Measurements from ENCODE around the gene LYPD6. TPM values are rescaled to one million over a fixed set of nuclear protein-coding genes. Genes with fewer than 3 reads are reported as not detected.
"Not testable (repeated sequence)": the region's sequence is repeated elsewhere in the genome, so short reads cannot be mapped to it uniquely, and the experiment has no call there.

Gene LYPD6
- polyA plus RNA-seq, 1 of the 3 experiments (the other 2 are of a cell fraction), result 8.1 TPM

DNA sequence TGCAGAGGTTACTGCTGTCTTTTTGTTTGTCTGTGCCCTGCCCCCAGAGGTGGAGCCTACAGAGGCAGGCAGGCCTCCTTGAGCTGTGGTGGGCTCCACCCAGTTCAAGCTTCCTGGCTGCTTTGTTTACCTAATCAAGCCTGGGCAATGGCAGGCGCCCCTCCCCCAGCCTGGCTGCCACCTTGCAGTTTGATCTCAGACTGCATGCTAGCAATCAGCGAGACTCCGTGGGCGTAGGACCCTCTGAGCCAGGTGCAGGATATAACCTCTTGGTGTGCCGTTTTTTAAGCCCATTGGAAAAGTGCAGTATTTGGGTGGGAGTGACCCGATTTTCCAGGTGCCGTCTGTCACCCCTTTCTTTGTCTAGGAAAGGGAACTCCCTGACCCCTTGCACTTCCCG, 176.4 kb downstream of the LYPD6 start:
- H2AFZ ChIP-seq (ENCODE audit: low read depth); DNase-seq; H3K36me3 ChIP-seq (replicated peaks in 1 of 2; ENCODE audit: control insufficient read depth in 1 of 2, insufficient read depth in 2 of 2, low read length in 1 of 2); POLR2A ChIA-PET; H4K20me1 ChIP-seq (ENCODE audit: insufficient read depth); H3F3A ChIP-seq (replicated peaks; ENCODE audit: insufficient read depth); H3K9me2 ChIP-seq; H3K27me3 ChIP-seq (ENCODE audit: insufficient read depth); H3K27ac ChIP-seq (ENCODE audit: low read depth in 2 of 2, low read length in 1 of 2); H3K4me2 ChIP-seq; H3K9ac ChIP-seq; H3K9me3 ChIP-seq; H3K79me2 ChIP-seq (ENCODE audit: insufficient read depth); H3K4me3 ChIP-seq (ENCODE audit: low read depth in 2 of 2, low read length in 1 of 2); H3K4me1 ChIP-seq (ENCODE audit: control insufficient read depth in 1 of 2, insufficient read depth in 2 of 2, low read depth in 1 of 2, low read length in 1 of 2): not testable (repeated sequence)
- WGBS (ENCODE audit: low lambda C conversion rate), result no CpG with 5 or more reads among the region's 8 CpGs
- CTCF ChIA-PET, result interaction anchor here (1.3 kb wide), 1 partner anchor 54 kb away, joined by 3 read pairs; no protein-coding TSS in a partner anchor

- Histone ChIP-seq H3F3A (replicated peaks; ENCODE audit: insufficient read depth) (no peaks in the 10 kb centered on the region), H3K79me2 (ENCODE audit: insufficient read depth) (no peaks in the 10 kb centered on the region), H3K4me1 (ENCODE audit: control insufficient read depth in 1 of 2, insufficient read depth in 2 of 2, low read depth in 1 of 2, low read length in 1 of 2) (no peaks in the 10 kb centered on the region; a peak in 1 of 4 replicates), H2AFZ (ENCODE audit: low read depth) (no peak overlapping the region), H3K4me3 (ENCODE audit: low read depth in 2 of 2, low read length in 1 of 2) (no peak overlapping the region), H3K4me2 (no peak overlapping the region), H4K20me1 (ENCODE audit: insufficient read depth) (no peaks in the 10 kb centered on the region), H3K9me2 (no peaks in the 10 kb centered on the region), H3K27ac (ENCODE audit: low read depth in 2 of 2, low read length in 1 of 2) (no peak overlapping the region), H3K27me3 (ENCODE audit: insufficient read depth) (no peaks in the 10 kb centered on the region), H3K9ac (no peak overlapping the region), H3K36me3 (replicated peaks in 1 of 2; ENCODE audit: control insufficient read depth in 1 of 2, insufficient read depth in 2 of 2, low read length in 1 of 2) (no peaks in the 10 kb centered on the region), H3K9me3 (no peaks in the 10 kb centered on the region)
- TF ChIP-seq MEF2A (IDR thresholded peaks at IDR 0.05; ENCODE audit: borderline replicate concordance, low read depth), result no peak
- no peak for TF ChIP-seq RXRA (IDR thresholded peaks at IDR 0.05; ENCODE audit: borderline replicate concordance, low read depth)
- TF ChIP-seq, protein P1, sequence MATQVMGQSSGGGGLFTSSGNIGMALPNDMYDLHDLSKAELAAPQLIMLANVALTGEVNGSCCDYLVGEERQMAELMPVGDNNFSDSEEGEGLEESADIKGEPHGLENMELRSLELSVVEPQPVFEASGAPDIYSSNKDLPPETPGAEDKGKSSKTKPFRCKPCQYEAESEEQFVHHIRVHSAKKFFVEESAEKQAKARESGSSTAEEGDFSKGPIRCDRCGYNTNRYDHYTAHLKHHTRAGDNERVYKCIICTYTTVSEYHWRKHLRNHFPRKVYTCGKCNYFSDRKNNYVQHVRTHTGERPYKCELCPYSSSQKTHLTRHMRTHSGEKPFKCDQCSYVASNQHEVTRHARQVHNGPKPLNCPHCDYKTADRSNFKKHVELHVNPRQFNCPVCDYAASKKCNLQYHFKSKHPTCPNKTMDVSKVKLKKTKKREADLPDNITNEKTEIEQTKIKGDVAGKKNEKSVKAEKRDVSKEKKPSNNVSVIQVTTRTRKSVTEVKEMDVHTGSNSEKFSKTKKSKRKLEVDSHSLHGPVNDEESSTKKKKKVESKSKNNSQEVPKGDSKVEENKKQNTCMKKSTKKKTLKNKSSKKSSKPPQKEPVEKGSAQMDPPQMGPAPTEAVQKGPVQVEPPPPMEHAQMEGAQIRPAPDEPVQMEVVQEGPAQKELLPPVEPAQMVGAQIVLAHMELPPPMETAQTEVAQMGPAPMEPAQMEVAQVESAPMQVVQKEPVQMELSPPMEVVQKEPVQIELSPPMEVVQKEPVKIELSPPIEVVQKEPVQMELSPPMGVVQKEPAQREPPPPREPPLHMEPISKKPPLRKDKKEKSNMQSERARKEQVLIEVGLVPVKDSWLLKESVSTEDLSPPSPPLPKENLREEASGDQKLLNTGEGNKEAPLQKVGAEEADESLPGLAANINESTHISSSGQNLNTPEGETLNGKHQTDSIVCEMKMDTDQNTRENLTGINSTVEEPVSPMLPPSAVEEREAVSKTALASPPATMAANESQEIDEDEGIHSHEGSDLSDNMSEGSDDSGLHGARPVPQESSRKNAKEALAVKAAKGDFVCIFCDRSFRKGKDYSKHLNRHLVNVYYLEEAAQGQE (IDR thresholded peaks at IDR 0.05; ENCODE audit: low read depth, low read length), result peak; percentile 54; the same call in 1 of the 2 replicates
- TF ChIP-seq JUND (IDR thresholded peaks at IDR 0.05), result no peak
- TF ChIP-seq, protein P2, sequence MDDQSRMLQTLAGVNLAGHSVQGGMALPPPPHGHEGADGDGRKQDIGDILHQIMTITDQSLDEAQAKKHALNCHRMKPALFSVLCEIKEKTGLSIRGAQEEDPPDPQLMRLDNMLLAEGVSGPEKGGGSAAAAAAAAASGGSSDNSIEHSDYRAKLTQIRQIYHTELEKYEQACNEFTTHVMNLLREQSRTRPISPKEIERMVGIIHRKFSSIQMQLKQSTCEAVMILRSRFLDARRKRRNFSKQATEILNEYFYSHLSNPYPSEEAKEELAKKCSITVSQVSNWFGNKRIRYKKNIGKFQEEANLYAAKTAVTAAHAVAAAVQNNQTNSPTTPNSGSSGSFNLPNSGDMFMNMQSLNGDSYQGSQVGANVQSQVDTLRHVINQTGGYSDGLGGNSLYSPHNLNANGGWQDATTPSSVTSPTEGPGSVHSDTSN (IDR thresholded peaks at IDR 0.05), result peak; percentile 33; the same call in 1 of the 2 replicates
- peak; percentile 48 for TF ChIP-seq TCF12 (IDR thresholded peaks at IDR 0.05)
- TF ChIP-seq TEAD4 (IDR thresholded peaks at IDR 0.05; ENCODE audit: borderline replicate concordance, insufficient read depth), result no peak
- TF ChIP-seq CHD2 (IDR thresholded peaks at IDR 0.05; ENCODE audit: low read length, partially characterized antibody), result no peak
- no peak for TF ChIP-seq NFIC (IDR thresholded peaks at IDR 0.05; ENCODE audit: borderline replicate concordance)
- TF ChIP-seq, protein P3, sequence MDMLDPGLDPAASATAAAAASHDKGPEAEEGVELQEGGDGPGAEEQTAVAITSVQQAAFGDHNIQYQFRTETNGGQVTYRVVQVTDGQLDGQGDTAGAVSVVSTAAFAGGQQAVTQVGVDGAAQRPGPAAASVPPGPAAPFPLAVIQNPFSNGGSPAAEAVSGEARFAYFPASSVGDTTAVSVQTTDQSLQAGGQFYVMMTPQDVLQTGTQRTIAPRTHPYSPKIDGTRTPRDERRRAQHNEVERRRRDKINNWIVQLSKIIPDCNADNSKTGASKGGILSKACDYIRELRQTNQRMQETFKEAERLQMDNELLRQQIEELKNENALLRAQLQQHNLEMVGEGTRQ (IDR thresholded peaks at IDR 0.05; ENCODE audit: borderline replicate concordance, low read depth, low read length), result no peak
- no peak for TF ChIP-seq TAF1 (IDR thresholded peaks at IDR 0.05; ENCODE audit: borderline replicate concordance, low read depth, low read length)
- no peak for TF ChIP-seq NRF1 (IDR thresholded peaks at IDR 0.05; ENCODE audit: low read depth, low read length)
- TF ChIP-seq EP300 (IDR thresholded peaks at IDR 0.05; ENCODE audit: borderline replicate concordance in 1 of 2, low read depth in 1 of 2, low read length in 1 of 2), result no peak
- TF ChIP-seq SMC3 (IDR thresholded peaks at IDR 0.05; ENCODE audit: low read depth, low read length), result no peak
- ChIA-PET POLR2A (interaction anchor here (1.1 kb wide), 1 partner anchor 26 kb away, joined by 3 read pairs; no protein-coding TSS in a partner anchor), CTCF (interaction anchor here (1.3 kb wide), 1 partner anchor 53 kb away, joined by 3 read pairs; no protein-coding TSS in a partner anchor)
- WGBS (ENCODE audit: low lambda C conversion rate), result 65% methylated on average over 2 of the region's 2 CpGs
- DNase-seq, result no peak
Observed at GRCh38 chr2:149507974-149508373, 177.6 kb downstream of the LYPD6 start.
